Measurements from ENCODE around the gene TNFRSF1A.

DNA sequence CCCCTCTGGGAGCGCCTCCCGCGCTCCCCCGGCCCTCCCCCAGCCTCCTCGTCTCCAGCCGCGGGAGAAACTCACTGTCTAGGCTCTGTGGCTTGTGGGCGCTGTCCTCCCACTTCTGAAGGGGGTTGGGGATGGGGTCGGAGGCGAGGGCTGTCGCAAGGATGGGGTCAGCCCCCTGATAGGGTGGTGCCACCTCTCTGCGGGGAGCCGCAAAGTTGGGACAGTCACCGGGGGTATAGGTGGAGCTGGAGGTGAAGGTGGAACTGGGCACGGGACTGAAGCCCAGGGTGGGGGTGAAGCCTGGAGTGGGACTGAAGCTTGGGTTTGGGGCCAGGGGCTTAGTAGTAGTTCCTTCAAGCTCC, 12.2 kb downstream of the TNFRSF1A start:
- no peak for TF ChIP-seq SUZ12 (IDR thresholded peaks at IDR 0.05)
- no peak for TF ChIP-seq SP1 (IDR thresholded peaks at IDR 0.05)
- no peak for TF ChIP-seq FOXA1 (IDR thresholded peaks at IDR 0.05)
- TF ChIP-seq FOXM1 (IDR thresholded peaks at IDR 0.05; ENCODE audit: borderline replicate concordance): no peak
- TF ChIP-seq, protein P1, sequence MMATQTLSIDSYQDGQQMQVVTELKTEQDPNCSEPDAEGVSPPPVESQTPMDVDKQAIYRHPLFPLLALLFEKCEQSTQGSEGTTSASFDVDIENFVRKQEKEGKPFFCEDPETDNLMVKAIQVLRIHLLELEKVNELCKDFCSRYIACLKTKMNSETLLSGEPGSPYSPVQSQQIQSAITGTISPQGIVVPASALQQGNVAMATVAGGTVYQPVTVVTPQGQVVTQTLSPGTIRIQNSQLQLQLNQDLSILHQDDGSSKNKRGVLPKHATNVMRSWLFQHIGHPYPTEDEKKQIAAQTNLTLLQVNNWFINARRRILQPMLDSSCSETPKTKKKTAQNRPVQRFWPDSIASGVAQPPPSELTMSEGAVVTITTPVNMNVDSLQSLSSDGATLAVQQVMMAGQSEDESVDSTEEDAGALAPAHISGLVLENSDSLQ (IDR thresholded peaks at IDR 0.05): no peak
